Activated naive CD4-positive, alpha-beta T cell treated with Interleukin-2 at 50 U/mL for 16 hours (primary cell): Measurements from ENCODE around the gene MRPL27.
"Not testable (repeated sequence)": the region's sequence is repeated elsewhere in the genome, so short reads cannot be mapped to it uniquely, and the experiment has no call there.

Source experiments
- DNase-seq: peaks from one replicate; pipeline ENCODE4 v3.0.0-alpha.2; 2020

Gene MRPL27

GRCh38 chr17:50344731-50345365 lies 28.1 kb downstream of the MRPL27 start:
- DNase-seq: no peak

- DNase-seq: no peak
Observed at GRCh38 chr17:50339381-50339780, 33.6 kb downstream of the MRPL27 start.

- no peak for DNase-seq
Observed at GRCh38 chr17:50338645-50339044, 34.3 kb downstream of the MRPL27 start.

- no peak for DNase-seq
Observed at GRCh38 chr17:50337956-50338355, 35.0 kb downstream of the MRPL27 start.

- DNase-seq: not testable (repeated sequence)
Observed at GRCh38 chr17:50333291-50334057, 39.5 kb downstream of the MRPL27 start.

GRCh38 chr17:50332196-50332595 lies 40.8 kb downstream of the MRPL27 start:
- DNase-seq: no peak

GRCh38 chr17:50331085-50331791 lies 41.7 kb downstream of the MRPL27 start:
- no peak for DNase-seq

- no peak for DNase-seq
Observed at GRCh38 chr17:50330151-50330775, 42.7 kb downstream of the MRPL27 start.

- no peak for DNase-seq
Observed at GRCh38 chr17:50329716-50330115, 43.3 kb downstream of the MRPL27 start.

- no peak for DNase-seq
Observed at GRCh38 chr17:50328363-50329325, 44.3 kb downstream of the MRPL27 start.

GRCh38 chr17:50326831-50327364 lies 46.1 kb downstream of the MRPL27 start:
- no peak for DNase-seq

- DNase-seq: no peak
Observed at GRCh38 chr17:50325906-50326305, 47.1 kb downstream of the MRPL27 start.

GRCh38 chr17:50323060-50323459 lies 49.9 kb downstream of the MRPL27 start:
- DNase-seq: no peak

- no peak for DNase-seq
Observed at GRCh38 chr17:50322271-50322670, 50.7 kb downstream of the MRPL27 start.

- DNase-seq: no peak
Observed at GRCh38 chr17:50319306-50320004, 53.5 kb downstream of the MRPL27 start.

- DNase-seq: no peak
Observed at GRCh38 chr17:50318501-50319285, 54.3 kb downstream of the MRPL27 start.
